Measurements from ENCODE around the gene LNPK. TPM values are rescaled to one million over a fixed set of nuclear protein-coding genes. Genes with fewer than 3 reads are reported as not detected.

LNPK gene
- total RNA-seq (2022) (24.6 and 31.1 TPM in 2 replicates), Bru-seq, nascent RNA (percentile 70 among the genes with signal in this experiment), BruChase-seq, experiment 1, labeled RNA remaining after a 6-hour chase (percentile 76 among the genes with signal in this experiment), BruChase-seq, experiment 2, labeled RNA remaining after a 2-hour chase (percentile 72 among the genes with signal in this experiment)
- long read RNA-seq, full-length matches to known transcripts, result 17 of 31 reads
- long read RNA-seq, partial matches to known transcripts, result 3 of 31 reads
- long read RNA-seq, other reads (novel, unspliced or antisense), result 11 of 31 reads

GRCh38 chr2:176001916-176002687, at the start of gene LNPK:
Gene LNPK, minus strand, starts transcription at chr2:176002267. Its CDS starts 6,683 bp downstream, at chr2:175995584.
- peak within 1 kb of the TSS; percentile 76 for H3K27ac Mint-ChIP-seq (ENCODE audit: unreplicated experiment)
- peak; percentile 92 for DNase-seq
- peak within 1 kb of the TSS; percentile 93 for H3K4me3 Mint-ChIP-seq (ENCODE audit: low read depth, unreplicated experiment)
- peaks cover 30% of the 10 kb centered on the region for H3K4me1 Mint-ChIP-seq (ENCODE audit: low read depth, unreplicated experiment)
- no TSS peak for BruUV-seq (replicated peaks)
- no peaks in the 10 kb centered on the region for H3K9me3 Mint-ChIP-seq (ENCODE audit: low read depth, unreplicated experiment)
- intact Hi-C loops (cut with micrococcal nuclease; ENCODE audit: unreplicated experiment), result loop anchor here (5.0 kb wide), 2 partner anchors 35 to 95 kb away; partner anchors contain the start of gene HOXD12
- TF ChIP-seq CTCF (IDR thresholded peaks at IDR 0.05; ENCODE audit: unreplicated experiment), result no peak
- CTCF ChIA-PET, result interaction anchor here (0.5 to 1.1 kb wide), 3 partner anchors 95 to 852 kb away, joined by 3 to 7 read pairs (median 4); no protein-coding TSS in a partner anchor
- H3K27me3 Mint-ChIP-seq (ENCODE audit: unreplicated experiment), result no peaks in the 10 kb centered on the region
- H3K36me3 Mint-ChIP-seq (ENCODE audit: insufficient read depth, unreplicated experiment), result peaks cover 19% of the 10 kb centered on the region

- H3K27ac Mint-ChIP-seq (ENCODE audit: unreplicated experiment), result no peak overlapping the region
- H3K36me3 Mint-ChIP-seq (ENCODE audit: insufficient read depth, unreplicated experiment), result no peaks in the 10 kb centered on the region
- no peaks in the 10 kb centered on the region for H3K27me3 Mint-ChIP-seq (ENCODE audit: unreplicated experiment)
- intact Hi-C loops (cut with micrococcal nuclease; ENCODE audit: unreplicated experiment), result no loop called here
- H3K4me3 Mint-ChIP-seq (ENCODE audit: low read depth, unreplicated experiment), result no peak overlapping the region
- no peaks in the 10 kb centered on the region for H3K4me1 Mint-ChIP-seq (ENCODE audit: low read depth, unreplicated experiment)
- TF ChIP-seq CTCF (IDR thresholded peaks at IDR 0.05; ENCODE audit: unreplicated experiment), result no peak
- BruUV-seq (replicated peaks), result no TSS peak
- CTCF ChIA-PET, result no interaction called here
- DNase-seq, result no peak
- H3K9me3 Mint-ChIP-seq (ENCODE audit: low read depth, unreplicated experiment), result no peaks in the 10 kb centered on the region
Observed at GRCh38 chr2:176039375-176039774, 37.3 kb upstream of the LNPK start.

GRCh38 chr2:176038694-176039093, 36.6 kb upstream of the LNPK start:
- Mint-ChIP-seq H3K27ac (ENCODE audit: unreplicated experiment) (no peak overlapping the region), H3K4me1 (ENCODE audit: low read depth, unreplicated experiment) (no peaks in the 10 kb centered on the region), H3K36me3 (ENCODE audit: insufficient read depth, unreplicated experiment) (no peaks in the 10 kb centered on the region), H3K4me3 (ENCODE audit: low read depth, unreplicated experiment) (no peak overlapping the region), H3K9me3 (ENCODE audit: low read depth, unreplicated experiment) (no peaks in the 10 kb centered on the region), H3K27me3 (ENCODE audit: unreplicated experiment) (no peaks in the 10 kb centered on the region)
- DNase-seq, result no peak
- intact Hi-C loops (cut with micrococcal nuclease; ENCODE audit: unreplicated experiment), result no loop called here
- CTCF ChIA-PET, result interaction anchor here (0.6 kb wide), 1 partner anchor 439 kb away, joined by 4 read pairs; no protein-coding TSS in a partner anchor
- BruUV-seq (replicated peaks), result no TSS peak
- no peak for TF ChIP-seq CTCF (IDR thresholded peaks at IDR 0.05; ENCODE audit: unreplicated experiment)

- no peak overlapping the region for H3K4me3 Mint-ChIP-seq (ENCODE audit: low read depth, unreplicated experiment)
- no peaks in the 10 kb centered on the region for H3K36me3 Mint-ChIP-seq (ENCODE audit: insufficient read depth, unreplicated experiment)
- intact Hi-C loops (cut with micrococcal nuclease; ENCODE audit: unreplicated experiment), result no loop called here
- no TSS peak for BruUV-seq (replicated peaks)
- no peaks in the 10 kb centered on the region for H3K9me3 Mint-ChIP-seq (ENCODE audit: low read depth, unreplicated experiment)
- TF ChIP-seq CTCF (IDR thresholded peaks at IDR 0.05; ENCODE audit: unreplicated experiment), result no peak
- CTCF ChIA-PET, result no interaction called here
- no peak for DNase-seq
- H3K27ac Mint-ChIP-seq (ENCODE audit: unreplicated experiment), result no peak overlapping the region
- no peaks in the 10 kb centered on the region for H3K27me3 Mint-ChIP-seq (ENCODE audit: unreplicated experiment)
- no peaks in the 10 kb centered on the region for H3K4me1 Mint-ChIP-seq (ENCODE audit: low read depth, unreplicated experiment)
Observed at GRCh38 chr2:176035013-176035691, 33.1 kb upstream of the LNPK start.
